HG03060 (cell line): ENCODE measurements around the gene SLC39A13.

Experiments
- ATAC-seq: cut with Tn5 transposase; IDR thresholded peaks from one replicate; pipeline ENCODE4 v1.9.1; 2021; ENCODE audit warnings: low read depth, moderate number of reproducible peaks; ENCODE audit not compliant: unreplicated experiment

SLC39A13 gene

GRCh38 chr11:47383071-47383470 is 25.3 kb upstream of the SLC39A13 start:
- ATAC-seq = no peak

- ATAC-seq = no peak
Measured at GRCh38 chr11:47384498-47384897, 23.9 kb upstream of the SLC39A13 start.

GRCh38 chr11:47387944-47388696 is 20.3 kb upstream of the SLC39A13 start:
- no peak for ATAC-seq

- no peak for ATAC-seq
Measured at GRCh38 chr11:47388697-47389576, 19.5 kb upstream of the SLC39A13 start.

- no peak for ATAC-seq
Measured at GRCh38 chr11:47389577-47390421, 18.6 kb upstream of the SLC39A13 start.

- ATAC-seq = no peak
Measured at GRCh38 chr11:47390422-47390760, 18.0 kb upstream of the SLC39A13 start.

- no peak for ATAC-seq
Measured at GRCh38 chr11:47391077-47391583, 17.3 kb upstream of the SLC39A13 start.

- no peak for ATAC-seq
Measured at GRCh38 chr11:47391711-47392432, 16.5 kb upstream of the SLC39A13 start.

GRCh38 chr11:47392546-47393162 is 15.7 kb upstream of the SLC39A13 start:
- no peak for ATAC-seq

- no peak for ATAC-seq
Measured at GRCh38 chr11:47393163-47394049, 15.0 kb upstream of the SLC39A13 start.

- no peak for ATAC-seq
Measured at GRCh38 chr11:47394050-47394321, 14.4 kb upstream of the SLC39A13 start.

GRCh38 chr11:47394322-47395222 is 13.8 kb upstream of the SLC39A13 start:
- no peak for ATAC-seq

- ATAC-seq = no peak
Measured at GRCh38 chr11:47395223-47396048, 13.0 kb upstream of the SLC39A13 start.

- no peak for ATAC-seq
Measured at GRCh38 chr11:47396049-47396320, 12.4 kb upstream of the SLC39A13 start.

- ATAC-seq = no peak
Measured at GRCh38 chr11:47398011-47398410, 10.4 kb upstream of the SLC39A13 start.

GRCh38 chr11:47398551-47398950 is 9.8 kb upstream of the SLC39A13 start:
- ATAC-seq = no peak
